Skeletal muscle satellite cell (primary cell): ENCODE measurements around the gene IRS1.

Experiments
- H3K27me3 ChIP-seq: 2 replicates; pipeline ENCODE4 v1.7.0; 2013; ENCODE audit warnings: low read length; ENCODE audit not compliant: control insufficient read depth, insufficient read depth
- H3K36me3 ChIP-seq: 2 replicates; pipeline ENCODE4 v1.7.0; 2013; ENCODE audit warnings: mild to moderate bottlenecking, control low read depth, low read length; ENCODE audit not compliant: insufficient read depth
- H3K4me1 ChIP-seq: 2 replicates; pipeline ENCODE4 v1.7.0; 2013; ENCODE audit warnings: low read length; ENCODE audit not compliant: control insufficient read depth, insufficient read depth
- H3K4me2 ChIP-seq: 2 replicates; pipeline ENCODE4 v1.7.0; 2013; ENCODE audit warnings: mild to moderate bottlenecking, low read length
- H3K4me3 ChIP-seq: 2 replicates; pipeline ENCODE4 v1.7.0; 2013; ENCODE audit warnings: low read length
- H3K9ac ChIP-seq: 2 replicates; pipeline ENCODE4 v1.7.0; 2013; ENCODE audit warnings: mild to moderate bottlenecking, low read depth, low read length, moderate library complexity
- H3K9me3 ChIP-seq: replicated peaks from 2 replicates; pipeline ENCODE4 v1.7.0; 2013; ENCODE audit warnings: mild to moderate bottlenecking, control low read depth, low read length

IRS1 gene

DNA sequence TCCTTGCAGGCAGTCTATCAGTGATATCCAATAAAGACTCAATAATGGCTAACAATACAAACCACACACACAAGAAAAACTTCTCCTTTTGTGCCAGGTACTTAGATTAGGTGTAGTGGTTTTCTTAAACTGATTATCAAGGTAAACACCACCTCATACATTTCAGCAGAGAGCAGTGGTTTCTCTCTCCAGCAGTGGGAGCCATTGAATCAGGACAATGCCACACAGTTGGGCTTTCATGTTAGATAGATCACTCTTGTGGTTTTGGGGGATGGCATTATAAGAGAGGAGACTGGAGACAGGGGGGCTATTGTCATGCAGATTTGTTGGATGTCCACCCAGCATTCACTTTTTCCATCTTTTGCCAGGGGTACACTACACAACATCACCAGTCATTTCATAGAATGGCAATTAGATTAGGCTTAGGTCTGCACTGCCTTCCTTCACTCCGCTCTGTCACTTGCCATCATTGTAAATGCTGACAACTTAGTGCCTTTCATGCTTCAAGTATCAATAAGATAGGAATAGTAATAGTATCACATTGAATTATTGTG, 13.6 kb upstream of the IRS1 start:
- no peak overlapping the region for H3K9ac ChIP-seq
- H3K4me2 ChIP-seq: no peak overlapping the region
- H3K4me3 ChIP-seq: no peak overlapping the region

DNA sequence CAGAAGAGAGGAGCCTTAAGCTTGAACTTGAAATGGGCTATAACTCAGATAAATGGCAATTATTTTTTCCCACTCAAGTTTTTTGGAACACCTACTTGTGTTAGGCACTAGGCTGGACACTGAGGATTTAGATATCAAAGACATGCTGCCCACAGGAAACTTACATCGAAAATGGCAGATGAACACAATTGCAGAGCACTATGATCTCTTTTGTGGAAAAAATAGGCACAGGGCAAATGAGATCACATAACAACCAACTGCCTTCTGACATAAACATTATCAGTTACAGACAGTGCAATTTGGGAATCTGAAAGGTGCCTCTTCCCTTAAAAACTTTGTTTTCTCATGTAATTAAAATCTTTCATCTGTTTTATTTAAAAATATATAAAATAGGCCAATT, 3.8 kb upstream of the IRS1 start:
- Histone ChIP-seq H3K4me2 (no peak overlapping the region), H3K36me3 (no peaks in the 10 kb centered on the region), H3K4me3 (no peak overlapping the region), H3K27me3 (no peaks in the 10 kb centered on the region), H3K9me3 (no peaks in the 10 kb centered on the region), H3K4me1 (peaks cover 12% of the 10 kb centered on the region), H3K9ac (no peak overlapping the region)

More for the DNA sequence above, 13.6 kb upstream of the IRS1 start:
- H3K9me3 ChIP-seq: no peaks in the 10 kb centered on the region
- no peaks in the 10 kb centered on the region for H3K27me3 ChIP-seq
- no peaks in the 10 kb centered on the region for H3K36me3 ChIP-seq
- no peaks in the 10 kb centered on the region for H3K4me1 ChIP-seq

DNA sequence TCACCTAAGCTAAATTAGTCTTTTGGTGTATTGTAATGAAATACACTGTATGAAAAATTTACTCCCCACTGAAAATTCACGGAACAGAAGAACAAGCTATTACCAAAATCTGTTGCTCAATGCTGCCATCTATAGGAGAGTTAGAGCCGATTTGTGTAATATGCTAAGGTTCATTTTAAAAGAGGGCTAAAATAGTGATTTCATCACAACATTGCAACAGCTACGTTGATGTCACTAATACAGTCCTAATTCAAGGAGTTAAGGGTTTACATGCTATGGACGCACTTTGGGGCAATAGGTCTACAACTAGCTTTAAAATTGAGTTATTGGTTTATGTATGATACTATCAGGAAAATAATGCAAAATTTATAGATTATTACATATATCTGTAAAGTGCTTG, 3.0 kb upstream of the IRS1 start:
- Histone ChIP-seq H3K9ac (no peak overlapping the region), H3K4me1 (peaks cover 18% of the 10 kb centered on the region), H3K4me2 (no peak overlapping the region), H3K4me3 (no peak overlapping the region), H3K36me3 (peaks cover 7% of the 10 kb centered on the region), H3K9me3 (no peaks in the 10 kb centered on the region), H3K27me3 (no peaks in the 10 kb centered on the region)

DNA sequence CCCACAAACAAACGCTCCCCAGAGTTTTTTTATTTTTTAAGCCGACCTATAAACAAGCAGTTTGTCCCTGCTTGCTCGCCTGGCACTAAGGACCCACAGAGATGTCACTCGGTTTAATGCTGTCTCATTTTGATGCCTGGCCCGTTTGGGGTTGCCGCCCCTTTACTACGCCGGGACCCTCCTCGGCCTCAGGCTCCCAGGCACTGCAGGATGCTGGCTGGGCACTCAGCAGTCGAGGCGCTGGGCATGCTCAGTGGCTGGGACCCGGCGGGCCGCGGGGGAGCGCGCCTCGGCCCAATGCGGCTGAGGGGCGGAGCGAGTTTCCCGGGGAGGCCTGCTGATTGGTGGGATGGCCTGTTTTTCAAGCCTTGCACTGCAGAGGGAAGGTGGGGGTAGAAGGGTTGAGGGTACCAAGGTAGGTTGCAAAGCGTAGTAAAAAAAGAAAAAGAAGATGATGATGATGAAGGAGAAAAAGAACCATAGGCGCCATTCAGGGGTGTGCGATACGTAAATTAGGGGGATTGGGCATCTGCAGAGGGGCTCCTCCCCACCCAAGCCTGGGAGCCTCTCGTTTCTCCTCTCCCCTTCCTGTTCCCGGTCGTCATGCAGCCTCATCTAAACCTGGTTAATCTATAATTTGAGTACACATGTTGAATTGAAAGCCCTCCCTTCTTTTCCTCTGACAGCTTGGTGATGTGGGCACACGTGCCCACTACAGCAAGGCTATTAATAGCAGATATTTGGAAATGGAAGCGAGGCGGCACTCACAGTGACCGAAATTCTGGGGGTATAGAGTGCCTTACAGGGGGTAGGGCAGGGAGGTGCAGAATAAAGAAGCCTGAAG, 1.5 kb upstream of the IRS1 start:
- no peaks in the 10 kb centered on the region for H3K27me3 ChIP-seq
- H3K36me3 ChIP-seq: peaks cover 21% of the 10 kb centered on the region
- peaks cover 32% of the 10 kb centered on the region for H3K4me1 ChIP-seq
- H3K4me2 ChIP-seq: peak overlapping the region; percentile 98
- H3K4me3 ChIP-seq: no peak overlapping the region
- H3K9ac ChIP-seq: peak overlapping the region; percentile 86
- no peaks in the 10 kb centered on the region for H3K9me3 ChIP-seq

DNA sequence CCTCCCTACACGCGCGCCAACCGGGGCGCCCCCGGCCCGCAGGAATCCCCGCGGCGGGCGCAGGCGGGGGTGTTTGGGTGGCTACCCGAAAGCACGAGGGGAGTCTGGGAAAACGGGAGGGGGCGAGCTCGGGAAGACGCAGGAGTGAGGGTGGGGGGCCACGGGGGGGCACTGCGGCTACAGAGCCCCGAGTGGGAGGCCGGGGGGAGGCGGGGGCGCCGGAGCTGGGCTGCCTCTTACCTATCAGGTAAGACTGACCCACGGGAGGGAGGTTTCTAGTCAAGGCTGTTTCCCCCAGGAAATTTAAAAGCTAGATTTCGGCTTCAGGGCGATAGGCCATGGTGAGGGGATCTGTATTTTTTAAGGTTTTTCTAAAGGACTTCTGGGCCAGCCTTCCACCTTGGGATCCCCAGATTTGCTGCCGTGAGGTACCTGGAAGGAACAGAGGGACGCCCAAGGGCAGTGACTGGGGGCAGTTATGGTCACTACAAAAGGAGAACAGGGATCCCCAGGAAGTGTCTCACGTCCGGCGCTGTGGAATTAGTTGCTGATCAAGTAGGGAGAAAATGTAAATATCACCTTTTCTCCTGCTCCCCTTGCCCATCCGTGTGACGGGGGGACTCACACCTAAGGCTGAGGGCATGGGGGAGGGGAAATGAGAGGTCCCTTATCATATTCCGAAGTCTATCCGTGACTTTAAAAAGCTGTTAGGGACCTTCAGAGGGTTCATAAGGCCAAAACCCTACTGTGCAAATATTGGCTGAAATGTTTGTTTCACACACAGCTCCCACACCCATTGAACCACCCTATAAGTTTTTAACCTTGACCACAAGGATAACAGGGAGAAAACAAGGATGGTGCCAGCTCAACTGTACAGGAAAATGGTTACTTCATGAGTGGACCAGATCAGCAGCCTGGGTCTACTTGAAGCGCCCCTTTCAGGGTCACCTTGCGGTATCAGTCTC, 638 bp upstream of the IRS1 start:
- Histone ChIP-seq H3K9ac (peak overlapping the region; percentile 86), H3K9me3 (no peaks in the 10 kb centered on the region), H3K4me1 (peaks cover 41% of the 10 kb centered on the region), H3K36me3 (peaks cover 30% of the 10 kb centered on the region), H3K4me3 (peak overlapping the region; percentile 73), H3K27me3 (no peaks in the 10 kb centered on the region), H3K4me2 (peak overlapping the region; percentile 98)

DNA sequence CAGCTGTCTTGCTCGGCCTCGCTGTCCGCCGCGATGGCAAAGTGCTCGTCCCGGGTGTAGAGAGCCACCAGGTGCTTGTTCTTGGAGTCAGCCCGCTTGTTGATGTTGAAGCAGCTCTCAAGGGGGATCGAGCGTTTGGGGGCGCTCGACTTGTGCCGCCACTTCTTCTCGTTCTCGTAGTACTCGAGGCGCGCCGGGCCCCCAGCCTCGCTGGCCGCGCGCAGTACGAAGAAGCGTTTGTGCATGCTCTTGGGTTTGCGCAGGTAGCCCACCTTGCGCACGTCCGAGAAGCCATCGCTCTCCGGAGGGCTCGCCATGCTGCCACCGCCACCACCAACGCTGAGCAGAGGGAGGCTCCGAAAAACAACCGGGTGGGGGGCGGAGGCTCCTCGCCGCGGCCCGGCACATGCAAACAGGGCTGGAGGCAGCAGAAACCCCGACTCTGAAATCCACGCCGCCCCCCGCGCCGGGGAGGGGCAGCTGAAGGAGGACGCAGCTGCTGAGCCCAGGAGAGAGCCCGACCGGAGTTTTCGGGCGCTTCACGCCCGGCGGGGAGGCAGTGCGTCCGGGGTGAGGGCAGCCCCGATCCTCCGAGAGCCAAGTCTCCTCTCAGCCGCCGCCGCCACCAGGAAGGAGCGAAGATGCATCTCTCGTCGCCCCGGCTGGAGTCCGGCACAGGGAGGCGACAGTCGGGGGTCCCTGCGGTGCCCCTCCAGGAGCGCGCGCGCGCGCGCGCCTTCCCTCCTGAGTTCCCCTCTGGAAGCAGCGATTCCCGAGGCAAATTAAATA, 1.0 kb downstream of the IRS1 start:
- H3K4me3 ChIP-seq: peak overlapping the region; percentile 73
- H3K9me3 ChIP-seq: no peaks in the 10 kb centered on the region
- H3K36me3 ChIP-seq: peaks cover 46% of the 10 kb centered on the region
- H3K4me1 ChIP-seq: peaks cover 42% of the 10 kb centered on the region
- peak overlapping the region; percentile 98 for H3K4me2 ChIP-seq
- no peaks in the 10 kb centered on the region for H3K27me3 ChIP-seq
- H3K9ac ChIP-seq: peak overlapping the region; percentile 86

DNA sequence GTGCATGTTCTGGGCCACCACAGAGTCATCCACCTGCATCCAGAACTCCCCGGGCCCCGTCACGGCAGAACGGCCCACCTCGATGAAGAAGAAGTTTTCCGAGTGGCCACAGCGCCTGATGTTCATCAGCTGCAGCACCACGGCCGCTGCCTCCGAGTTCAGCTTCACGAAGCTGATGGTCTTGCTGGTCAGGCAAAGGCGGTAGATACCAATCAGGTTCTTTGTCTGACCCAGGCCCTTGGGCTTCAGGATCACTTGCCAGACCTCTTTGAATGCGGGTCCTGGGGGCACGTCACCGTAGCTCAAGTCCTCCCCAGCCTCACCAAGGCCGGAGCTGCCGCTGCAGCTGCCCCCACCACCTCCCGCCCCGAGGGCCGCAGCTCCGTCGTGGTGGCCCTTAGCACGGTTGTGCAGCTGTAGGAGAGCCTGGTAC, 1.6 kb downstream of the IRS1 start:
- Histone ChIP-seq H3K4me3 (peak overlapping the region; percentile 73), H3K4me2 (peak overlapping the region; percentile 98), H3K27me3 (no peaks in the 10 kb centered on the region), H3K9ac (peak overlapping the region; percentile 86), H3K9me3 (no peaks in the 10 kb centered on the region), H3K36me3 (peaks cover 46% of the 10 kb centered on the region), H3K4me1 (peaks cover 42% of the 10 kb centered on the region)

DNA sequence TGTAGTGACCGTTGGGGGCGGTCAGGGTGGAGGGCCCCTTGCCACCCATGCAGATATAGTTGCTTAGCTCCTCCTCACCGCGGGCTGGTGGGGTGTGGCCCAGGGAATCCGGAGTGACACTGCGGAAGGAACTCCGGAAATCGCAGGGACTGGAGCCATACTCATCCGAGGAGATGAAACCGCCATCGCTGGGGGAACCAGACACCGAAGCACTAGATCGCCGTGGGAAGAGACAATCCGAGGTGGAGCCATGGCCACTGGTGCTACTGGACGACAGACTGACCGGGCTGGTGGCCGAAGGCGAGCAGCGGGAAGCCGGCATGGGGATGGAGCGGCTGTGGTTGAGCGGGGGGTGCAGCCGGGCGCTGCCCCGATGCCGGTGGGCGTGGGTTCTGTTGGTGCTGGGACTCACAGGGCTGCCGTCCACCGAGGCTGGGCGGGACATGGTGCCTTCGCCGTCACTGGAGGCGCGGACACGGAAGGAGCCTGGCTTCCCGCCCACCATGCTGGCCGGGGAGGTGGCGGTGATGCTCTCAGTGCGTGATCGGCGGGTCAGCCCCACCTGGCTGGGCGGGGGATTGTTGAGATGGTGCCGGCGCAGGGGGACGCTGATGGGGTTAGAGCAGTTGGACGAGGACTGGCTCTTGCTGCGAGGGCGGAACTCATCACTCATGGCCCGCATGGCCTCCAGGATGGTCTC, 2.2 kb downstream of the IRS1 start:
- Histone ChIP-seq H3K4me3 (peak overlapping the region; percentile 73), H3K36me3 (peaks cover 46% of the 10 kb centered on the region), H3K9me3 (no peaks in the 10 kb centered on the region), H3K27me3 (no peaks in the 10 kb centered on the region), H3K4me2 (peak overlapping the region; percentile 98), H3K9ac (peak overlapping the region; percentile 86), H3K4me1 (peaks cover 39% of the 10 kb centered on the region)

DNA sequence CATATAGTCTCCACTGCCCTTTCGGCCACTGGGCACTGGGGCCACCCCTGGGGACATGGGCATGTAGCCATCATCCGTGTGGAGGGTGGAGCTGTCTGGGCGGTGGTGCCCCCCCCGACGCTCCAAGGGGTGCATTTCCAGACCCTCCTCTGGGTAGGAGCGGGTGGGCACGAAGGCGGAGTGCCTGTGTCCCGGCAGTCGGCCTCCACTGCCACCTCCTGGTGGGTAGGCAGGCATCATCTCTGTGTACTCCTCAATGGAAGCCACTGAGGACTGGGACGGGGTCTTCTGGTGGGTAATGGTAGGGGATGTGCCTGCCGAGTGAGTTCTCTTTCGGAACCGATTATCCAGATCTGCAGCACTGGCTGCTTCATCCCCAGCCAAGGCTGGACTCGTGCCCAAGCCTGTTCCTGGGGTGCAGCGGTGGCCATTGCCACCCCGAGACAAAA, 2.8 kb downstream of the IRS1 start:
- Histone ChIP-seq H3K4me1 (peaks cover 35% of the 10 kb centered on the region), H3K9me3 (no peaks in the 10 kb centered on the region), H3K4me3 (peak overlapping the region; percentile 73), H3K9ac (peak overlapping the region; percentile 86), H3K36me3 (peaks cover 46% of the 10 kb centered on the region), H3K4me2 (peak overlapping the region; percentile 98), H3K27me3 (no peaks in the 10 kb centered on the region)

DNA sequence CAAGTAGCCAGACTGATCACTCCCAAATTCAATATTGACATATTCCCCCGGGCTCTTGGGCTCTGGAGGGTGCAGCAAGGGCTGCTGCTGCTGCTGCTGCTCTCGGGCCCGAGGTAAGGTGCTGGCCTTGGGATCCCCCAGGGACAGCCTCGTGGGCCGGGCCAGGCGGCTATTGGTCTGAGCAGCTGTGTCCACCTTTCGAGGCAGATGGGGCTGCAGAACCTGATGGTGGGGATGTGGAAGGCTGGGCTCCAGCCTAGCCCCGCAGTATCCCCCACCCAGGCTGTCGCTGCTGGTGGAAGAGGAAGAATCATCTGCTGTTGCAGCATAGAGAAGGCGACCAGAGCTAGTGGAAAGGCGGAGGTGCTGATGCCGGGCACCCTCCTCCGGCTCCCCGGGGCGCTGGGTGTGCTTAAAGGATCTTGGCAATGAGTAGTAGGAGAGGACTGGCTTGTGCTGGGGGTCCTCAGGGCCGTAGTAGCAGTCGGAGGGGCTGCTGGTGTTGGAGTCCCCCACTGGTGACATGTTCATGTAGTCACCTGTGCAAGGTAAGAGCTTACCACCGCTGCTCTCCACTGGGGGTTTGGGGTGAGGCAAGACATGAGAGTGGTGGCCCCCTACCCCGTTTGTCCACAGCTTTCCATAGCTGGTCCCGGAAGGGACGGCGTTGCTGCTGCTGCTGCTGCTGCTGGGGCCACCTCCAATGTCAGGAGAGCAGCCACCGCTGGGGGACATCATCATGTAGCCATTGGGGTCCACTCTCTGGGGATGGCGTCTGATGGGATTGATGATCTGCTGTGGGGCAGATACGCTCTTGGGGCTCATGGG, 3.4 kb downstream of the IRS1 start:
- Histone ChIP-seq H3K4me1 (peaks cover 37% of the 10 kb centered on the region), H3K9me3 (no peaks in the 10 kb centered on the region), H3K27me3 (no peaks in the 10 kb centered on the region), H3K9ac (peak overlapping the region; percentile 86), H3K4me3 (peak overlapping the region; percentile 73), H3K4me2 (peak overlapping the region; percentile 98), H3K36me3 (peaks cover 46% of the 10 kb centered on the region)
